HCT116 (cell line): ENCODE data around the gene COL5A1. TPM values are rescaled to one million over a fixed set of nuclear protein-coding genes. Genes with fewer than 3 reads are reported as not detected.

Experiments used
- ATAC-seq: fragments of 200-7000 bp; cut with Tn5 transposase; 2 replicates; pipeline ENCODE4 v1.9.1; 2020; ENCODE audit warnings: mild to moderate bottlenecking, moderate library complexity
- BruUV-seq: library from RNA; stranded (reverse); fragments of 400-500 nt; replicated peaks from 2 replicates; lab custom pipeline; 2021; lab: Mats Ljungman, UMichigan
- CTCF ChIA-PET: fragments of 300-600 bp; sonication (Branson Sonifier 250); formaldehyde crosslinking; loops from one replicate; lab custom pipeline; 2021; ENCODE audit warnings: antibody characterized with exemption; lab: Charles Lee
- POLR2A ChIA-PET: fragments of 300-600, 350-600 bp; sonication (Branson Sonifier 250); formaldehyde crosslinking; loops from one replicate; lab custom pipeline; 2021; ENCODE audit warnings: antibody characterized with exemption; lab: Charles Lee
- RAD21 ChIA-PET, 2 experiments: fragments of 300-600 bp; sonication (Branson Sonifier 250); formaldehyde crosslinking; loops; one replicate each; lab custom pipeline; 2023; ENCODE audit warnings: low total read pairs in 2 of 2; ENCODE audit not compliant: uncharacterized antibody in 2 of 2, unreplicated experiment in 2 of 2, low non-redundant PET in 1 of 2; lab: Charles Lee
- DNase-seq: peaks from one replicate; pipeline ENCODE4 v3.0.0-alpha.2; 2010; ENCODE audit warnings: low read depth, low spot score
- H2AFZ ChIP-seq: fragments of 200-600 bp; shearing (Covaris generic), sonication (generic); 2 replicates; pipeline ENCODE4 v1.6.1; 2017; ENCODE audit warnings: low read depth, mixed run types, mixed read lengths, antibody characterized with exemption, low read length; ENCODE audit not compliant: poor library complexity, severe bottlenecking
- H3K27ac ChIP-seq: 2 replicates; pipeline ENCODE4 v1.5.1; 2012; ENCODE audit warnings: low read depth, low read length
- H3K27me3 ChIP-seq: fragments of 200-600 bp; sonication (generic); 2 replicates; pipeline ENCODE4 v1.6.1; 2016; ENCODE audit warnings: mixed run types, low read length, mixed read lengths; ENCODE audit not compliant: insufficient read depth
- H3K36me3 ChIP-seq, 2 experiments: fragments of 200-500 bp in 1 of 2; fragments of 200-600 bp in 1 of 2; sonication (Bioruptor generic) in 1 of 2; sonication (generic) in 1 of 2; 2 replicates each; pipeline versions ENCODE4 v1.5.1 to v1.6.1; 2014 to 2016; ENCODE audit warnings: low read length in 2 of 2, inconsistent platforms in 1 of 2, mixed read lengths in 1 of 2, mixed run types in 1 of 2; ENCODE audit not compliant: insufficient read depth in 2 of 2, control insufficient read depth in 1 of 2
- H3K4me1 ChIP-seq, 2 experiments: fragments of 200-600 bp in 1 of 2; sonication (generic) in 1 of 2; 2 replicates each; pipeline versions ENCODE4 v1.5.1 to v1.6.1; 2012 to 2017; ENCODE audit warnings: low read length in 2 of 2, inconsistent platforms in 1 of 2, mild to moderate bottlenecking in 1 of 2, mixed read lengths in 1 of 2, mixed run types in 1 of 2, moderate library complexity in 1 of 2; ENCODE audit not compliant: insufficient read depth in 2 of 2, control insufficient read depth in 1 of 2
- H3K4me2 ChIP-seq: fragments of 200-600 bp; sonication (generic); 2 replicates; pipeline ENCODE4 v1.6.1; 2017; ENCODE audit warnings: mixed run types, low read length, mixed read lengths
- H3K4me3 ChIP-seq, 2 experiments: fragments of 200-600 bp in 1 of 2; sonication (generic) in 1 of 2; replicated peaks in 1 of 2; 2 replicates each; pipeline ENCODE4 v1.5.1; 2011 to 2016; ENCODE audit warnings: low read length in 2 of 2, control low read depth in 1 of 2, low read depth in 1 of 2, mild to moderate bottlenecking in 1 of 2, mixed read lengths in 1 of 2, mixed run types in 1 of 2
- H3K79me2 ChIP-seq: fragments of 200-600 bp; sonication (generic); 2 replicates; pipeline ENCODE4 v1.6.1; 2017; ENCODE audit warnings: mild to moderate bottlenecking, mixed run types, low read length, moderate library complexity, mixed read lengths; ENCODE audit not compliant: insufficient read depth
- H3K9ac ChIP-seq: fragments of 200-600 bp; sonication (generic); 2 replicates; pipeline ENCODE4 v1.6.1; 2016; ENCODE audit warnings: low read length, mixed read lengths
- H3K9me2 ChIP-seq: fragments of 200-600 bp; sonication (generic), shearing (Covaris generic); 2 replicates; pipeline ENCODE4 v1.6.1; 2017; ENCODE audit warnings: mixed run types, mild to moderate bottlenecking, moderate library complexity; ENCODE audit not compliant: insufficient read depth
- H3K9me3 ChIP-seq, 2 experiments: fragments of 200-500 bp in 1 of 2; fragments of 200-600 bp in 1 of 2; sonication (Bioruptor generic) in 1 of 2; sonication (generic) in 1 of 2; 2 replicates each; pipeline ENCODE4 v1.6.1; 2014 to 2017; ENCODE audit warnings: low read length in 2 of 2, mixed read lengths in 2 of 2, inconsistent platforms in 1 of 2, low read depth in 1 of 2, mild to moderate bottlenecking in 1 of 2, mixed run types in 1 of 2, moderate library complexity in 1 of 2; ENCODE audit not compliant: control insufficient read depth in 1 of 2, insufficient read depth in 1 of 2
- H4K20me1 ChIP-seq: fragments of 200-600 bp; sonication (generic), shearing (Covaris generic); 2 replicates; pipeline ENCODE4 v1.6.1; 2017; ENCODE audit warnings: mixed run types, mild to moderate bottlenecking, moderate library complexity; ENCODE audit not compliant: insufficient read depth
- ATF3 ChIP-seq: IDR thresholded peaks from 2 replicates; pipeline ENCODE4 v1.6.1; 2012
- CEBPB ChIP-seq: IDR thresholded peaks from 2 replicates; pipeline ENCODE4 v1.6.1; 2012; ENCODE audit warnings: low read depth
- ELF1 ChIP-seq: IDR thresholded peaks from 2 replicates; pipeline ENCODE4 v1.6.1; 2012; ENCODE audit warnings: low read depth, borderline replicate concordance
- EZH2phosphoT487 ChIP-seq: fragments of 200-600 bp; IDR thresholded peaks from 2 replicates; pipeline ENCODE4 v1.6.1; 2018; ENCODE audit warnings: antibody characterized with exemption, borderline replicate concordance
- JUND ChIP-seq: IDR thresholded peaks from 2 replicates; pipeline ENCODE4 v1.6.1; 2012
- POLR2AphosphoS5 ChIP-seq: IDR thresholded peaks from 2 replicates; pipeline ENCODE4 v1.6.1; 2011; ENCODE audit warnings: mild to moderate bottlenecking, low read depth, low read length, moderate library complexity
- RAD21 ChIP-seq: IDR thresholded peaks from 2 replicates; pipeline ENCODE4 v1.6.1; 2012; ENCODE audit warnings: low read depth, mild to moderate bottlenecking
- REST ChIP-seq: IDR thresholded peaks from 2 replicates; pipeline ENCODE4 v1.6.1; 2012; ENCODE audit warnings: low read depth
- SIN3A ChIP-seq: IDR thresholded peaks from 2 replicates; pipeline ENCODE4 v1.6.1; 2012; ENCODE audit warnings: low read depth
- SP1 ChIP-seq: IDR thresholded peaks from 2 replicates; pipeline ENCODE4 v1.6.1; 2012; ENCODE audit warnings: low read depth
- SRF ChIP-seq: IDR thresholded peaks from 2 replicates; pipeline ENCODE4 v1.6.1; 2012; ENCODE audit warnings: low read depth
- TCF7L2 ChIP-seq: IDR thresholded peaks from 2 replicates; pipeline ENCODE4 v1.7.0; 2011; ENCODE audit warnings: borderline replicate concordance, inconsistent platforms; ENCODE audit not compliant: insufficient read depth, insufficient read length; ENCODE audit errors: extremely low read depth
- ZFX ChIP-seq: fragments of 450-650 bp; IDR thresholded peaks from 2 replicates; pipeline ENCODE4 v1.6.1; 2017
- ZNF274 ChIP-seq: fragments of 200-500 bp; sonication (Bioruptor generic); IDR thresholded peaks from 2 replicates; pipeline ENCODE4 v1.6.1; 2014; ENCODE audit warnings: mild to moderate bottlenecking, low read depth, low read length, inconsistent platforms
- intact Hi-C: fragments of 100-400 bp; cut with micrococcal nuclease; formaldehyde crosslinking; loops from 2 replicates; pipeline ENCODE4 v1.10.0; 2022
- total RNA-seq: library from RNA; stranded (reverse); gene quantifications from one replicate; pipeline ENCODE4 v1.2.1, GENCODE V29; 2021; ENCODE audit not compliant: unreplicated experiment

COL5A1 gene
- total RNA-seq, 1 experiment from 2014 or later, result 0.30 TPM

DNA sequence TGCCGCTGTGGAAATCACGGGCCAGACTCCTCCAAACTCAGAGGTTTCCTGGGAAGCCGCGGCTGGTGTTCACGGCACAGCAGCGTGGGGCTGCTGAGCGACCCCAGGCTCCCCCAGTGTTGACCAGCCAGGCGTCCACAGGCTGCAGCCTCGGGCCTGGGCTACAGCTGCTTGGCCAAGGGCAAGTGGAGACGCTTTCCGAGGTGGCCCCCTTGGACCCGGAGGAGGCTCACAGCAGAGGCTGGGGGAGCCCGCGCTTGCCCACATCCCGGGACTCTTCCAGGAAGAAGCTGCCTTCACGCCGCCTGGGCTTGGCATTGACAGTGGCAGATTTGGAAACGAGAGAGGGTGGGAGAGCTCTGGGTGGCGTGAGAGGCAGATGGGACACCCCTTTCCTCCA is 186.0 kb downstream of the COL5A1 start:
- Histone ChIP-seq H3K4me1 (no peaks in the 10 kb centered on the region), H3K27me3 (no peaks in the 10 kb centered on the region), H3K79me2 (no peaks in the 10 kb centered on the region), H3K9me3 (no peaks in the 10 kb centered on the region), H4K20me1 (no peaks in the 10 kb centered on the region), H3K27ac (no peak overlapping the region), H2AFZ (no peak overlapping the region), H3K4me2 (no peak overlapping the region), H3K36me3 (no peaks in the 10 kb centered on the region), H3K4me3 (no peak overlapping the region), H3K9ac (no peak overlapping the region), H3K9me2 (no peaks in the 10 kb centered on the region)
- intact Hi-C loops, result no loop called here
- ATAC-seq (no peak), DNase-seq (no peak)
- ChIA-PET POLR2A (no interaction called here), RAD21 (no interaction called here), CTCF (no interaction called here)
- TF ChIP-seq ZFX (no peak), SRF (no peak), SIN3A (no peak), CEBPB (no peak), EZH2phosphoT487 (no peak), POLR2AphosphoS5 (no peak), ATF3 (no peak)
- BruUV-seq, result no TSS peak

GRCh38 chr9:134827993-134828392 is 186.4 kb downstream of the COL5A1 start:
- no peak for ATAC-seq
- ChIA-PET RAD21 (no interaction called here), CTCF (no interaction called here), POLR2A (no interaction called here)
- no peak overlapping the region for H2AFZ ChIP-seq
- H3K27me3 ChIP-seq, result no peaks in the 10 kb centered on the region
- H3K9me3 ChIP-seq, result no peaks in the 10 kb centered on the region
- intact Hi-C loops, result no loop called here
- no peaks in the 10 kb centered on the region for H3K36me3 ChIP-seq
- no peaks in the 10 kb centered on the region for H3K9me2 ChIP-seq
- no TSS peak for BruUV-seq
- no peak overlapping the region for H3K4me2 ChIP-seq
- no peak overlapping the region for H3K9ac ChIP-seq
- H3K4me1 ChIP-seq, result no peaks in the 10 kb centered on the region
- no peak overlapping the region for H3K4me3 ChIP-seq
- H3K27ac ChIP-seq, result no peak overlapping the region
- TF ChIP-seq TCF7L2, result no peak
- no peak for TF ChIP-seq JUND
- no peak for TF ChIP-seq CEBPB
- no peak for TF ChIP-seq RAD21
- no peak for TF ChIP-seq POLR2AphosphoS5
- TF ChIP-seq ELF1, result no peak
- no peak for TF ChIP-seq SRF
- no peak for TF ChIP-seq ZNF274
- TF ChIP-seq SP1, result no peak
- no peak for TF ChIP-seq REST
- no peak for TF ChIP-seq ZFX
- no peak for DNase-seq
- H4K20me1 ChIP-seq, result no peaks in the 10 kb centered on the region
- H3K79me2 ChIP-seq, result no peaks in the 10 kb centered on the region
